B cell (primary cell): ENCODE measurements around the gene ARMC9.

Experiments
- EZH2 ChIP-seq: IDR thresholded peaks from 2 replicates; pipeline ENCODE4 v1.6.1; 2012; ENCODE audit warnings: borderline replicate concordance, low read depth, mild to moderate bottlenecking, moderate library complexity, low read length; ENCODE audit not compliant: insufficient read depth, poor library complexity, severe bottlenecking
- TF ChIP-seq, protein P1 (sequence below): fragments of 200-600 bp; IDR thresholded peaks from one replicate; pipeline ENCODE4 v1.8.0; 2022; ENCODE audit warnings: antibody characterized with exemption, mild to moderate bottlenecking

DNA sequence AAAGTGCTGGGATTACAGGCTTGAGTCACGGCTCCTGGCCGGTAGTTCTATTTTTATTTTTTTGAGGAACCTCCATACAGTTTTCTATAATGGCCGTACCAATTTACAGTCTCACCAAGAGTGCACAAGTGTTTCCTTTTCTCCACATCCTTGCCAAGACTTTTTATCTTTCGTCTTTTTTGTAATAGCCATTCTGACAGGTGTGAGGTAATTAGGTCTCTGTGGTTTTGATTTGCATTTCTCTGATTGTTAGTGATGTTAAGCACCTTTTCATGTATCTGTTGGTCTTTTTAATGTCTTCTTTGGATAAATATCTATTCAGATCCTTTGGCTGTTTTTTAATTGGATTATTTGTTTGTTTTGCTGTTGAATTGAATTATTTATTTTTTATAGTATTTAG, 9.3 kb downstream of the ARMC9 start:
- TF ChIP-seq, protein P1, sequence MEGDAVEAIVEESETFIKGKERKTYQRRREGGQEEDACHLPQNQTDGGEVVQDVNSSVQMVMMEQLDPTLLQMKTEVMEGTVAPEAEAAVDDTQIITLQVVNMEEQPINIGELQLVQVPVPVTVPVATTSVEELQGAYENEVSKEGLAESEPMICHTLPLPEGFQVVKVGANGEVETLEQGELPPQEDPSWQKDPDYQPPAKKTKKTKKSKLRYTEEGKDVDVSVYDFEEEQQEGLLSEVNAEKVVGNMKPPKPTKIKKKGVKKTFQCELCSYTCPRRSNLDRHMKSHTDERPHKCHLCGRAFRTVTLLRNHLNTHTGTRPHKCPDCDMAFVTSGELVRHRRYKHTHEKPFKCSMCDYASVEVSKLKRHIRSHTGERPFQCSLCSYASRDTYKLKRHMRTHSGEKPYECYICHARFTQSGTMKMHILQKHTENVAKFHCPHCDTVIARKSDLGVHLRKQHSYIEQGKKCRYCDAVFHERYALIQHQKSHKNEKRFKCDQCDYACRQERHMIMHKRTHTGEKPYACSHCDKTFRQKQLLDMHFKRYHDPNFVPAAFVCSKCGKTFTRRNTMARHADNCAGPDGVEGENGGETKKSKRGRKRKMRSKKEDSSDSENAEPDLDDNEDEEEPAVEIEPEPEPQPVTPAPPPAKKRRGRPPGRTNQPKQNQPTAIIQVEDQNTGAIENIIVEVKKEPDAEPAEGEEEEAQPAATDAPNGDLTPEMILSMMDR = no peak
- no peak for TF ChIP-seq EZH2
